Measurements from ENCODE around the gene LAG3.

The LAG3 gene

DNA sequence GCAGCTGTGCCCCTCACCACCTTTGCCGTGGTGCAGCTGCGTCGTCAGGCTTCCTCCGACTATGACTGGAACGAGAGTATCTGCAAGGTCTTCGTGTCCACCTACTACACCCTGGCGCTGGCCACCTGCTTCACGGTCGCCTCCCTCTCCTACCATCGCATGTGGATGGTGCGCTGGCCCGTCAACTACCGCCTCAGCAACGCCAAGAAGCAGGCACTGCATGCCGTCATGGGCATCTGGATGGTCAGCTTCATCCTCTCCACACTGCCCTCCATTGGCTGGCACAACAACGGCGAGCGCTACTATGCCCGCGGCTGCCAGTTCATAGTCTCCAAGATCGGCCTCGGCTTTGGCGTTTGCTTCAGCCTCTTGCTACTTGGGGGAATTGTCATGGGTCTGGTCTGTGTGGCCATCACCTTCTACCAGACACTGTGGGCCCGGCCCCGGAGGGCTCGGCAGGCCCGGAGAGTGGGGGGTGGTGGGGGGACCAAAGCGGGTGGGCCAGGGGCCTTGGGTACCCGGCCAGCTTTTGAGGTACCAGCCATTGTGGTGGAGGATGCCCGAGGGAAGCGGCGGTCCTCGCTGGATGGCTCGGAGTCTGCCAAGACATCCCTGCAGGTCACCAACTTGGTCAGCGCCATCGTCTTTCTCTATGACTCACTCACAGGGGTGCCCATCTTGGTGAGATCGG, 51.9 kb downstream of the LAG3 start:
- DNase-seq = no peak

DNA sequence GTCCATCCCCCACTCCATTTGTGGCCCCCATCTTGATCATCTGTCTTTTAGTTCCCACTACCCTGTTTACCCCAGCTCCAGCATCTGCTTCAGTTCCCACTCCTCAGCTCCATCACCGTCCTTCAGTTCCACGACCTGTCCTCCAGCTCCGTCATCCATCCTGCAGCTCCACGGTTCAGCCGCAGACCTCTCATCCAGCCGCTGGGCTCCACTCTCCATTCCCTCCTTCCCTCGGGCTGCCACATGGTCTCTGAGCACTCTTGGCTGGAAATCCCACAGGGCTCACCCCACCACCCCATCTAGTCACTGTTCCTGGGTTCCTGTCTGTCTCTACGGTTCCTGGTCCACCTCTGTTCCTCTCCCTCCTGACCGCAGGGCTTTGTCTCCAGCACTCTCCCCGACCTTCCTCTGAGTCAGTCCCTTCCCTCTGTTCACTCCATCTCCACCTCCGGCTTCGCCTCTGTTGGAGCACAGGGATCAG, 52.6 kb downstream of the LAG3 start:
- DNase-seq = no peak

DNA sequence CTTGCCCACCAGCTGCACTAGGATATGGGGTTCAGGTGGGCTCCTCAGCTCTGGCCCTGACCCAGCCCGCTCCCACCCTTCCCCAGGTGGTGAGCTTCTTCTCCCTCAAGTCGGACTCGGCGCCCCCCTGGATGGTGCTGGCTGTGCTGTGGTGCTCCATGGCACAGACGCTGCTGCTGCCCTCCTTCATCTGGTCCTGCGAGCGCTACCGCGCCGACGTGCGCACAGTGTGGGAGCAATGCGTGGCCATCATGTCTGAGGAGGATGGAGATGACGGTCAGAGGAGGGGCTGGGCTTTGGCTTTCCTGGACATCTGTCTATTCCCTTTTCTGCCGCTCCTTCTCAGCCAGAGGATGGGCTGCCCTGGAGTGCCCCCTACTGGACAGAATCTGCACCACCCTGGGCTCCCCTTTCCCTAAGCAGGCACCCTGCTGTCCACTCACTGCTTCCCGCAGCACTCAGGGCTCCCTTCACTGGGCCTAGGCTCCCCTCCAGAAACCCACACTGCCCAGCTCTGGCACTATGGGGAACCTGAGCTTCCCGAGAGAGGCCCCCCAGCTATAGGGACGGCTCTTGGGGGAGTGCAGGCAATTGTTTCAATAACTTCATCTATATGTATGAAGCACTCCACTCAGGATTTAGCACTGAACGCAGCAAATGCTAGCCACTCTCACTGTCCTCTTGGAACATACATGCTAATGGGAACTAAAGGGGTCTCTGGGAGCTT, 53.2 kb downstream of the LAG3 start:
- DNase-seq = peak; percentile 50 to 75 (median 62)

DNA sequence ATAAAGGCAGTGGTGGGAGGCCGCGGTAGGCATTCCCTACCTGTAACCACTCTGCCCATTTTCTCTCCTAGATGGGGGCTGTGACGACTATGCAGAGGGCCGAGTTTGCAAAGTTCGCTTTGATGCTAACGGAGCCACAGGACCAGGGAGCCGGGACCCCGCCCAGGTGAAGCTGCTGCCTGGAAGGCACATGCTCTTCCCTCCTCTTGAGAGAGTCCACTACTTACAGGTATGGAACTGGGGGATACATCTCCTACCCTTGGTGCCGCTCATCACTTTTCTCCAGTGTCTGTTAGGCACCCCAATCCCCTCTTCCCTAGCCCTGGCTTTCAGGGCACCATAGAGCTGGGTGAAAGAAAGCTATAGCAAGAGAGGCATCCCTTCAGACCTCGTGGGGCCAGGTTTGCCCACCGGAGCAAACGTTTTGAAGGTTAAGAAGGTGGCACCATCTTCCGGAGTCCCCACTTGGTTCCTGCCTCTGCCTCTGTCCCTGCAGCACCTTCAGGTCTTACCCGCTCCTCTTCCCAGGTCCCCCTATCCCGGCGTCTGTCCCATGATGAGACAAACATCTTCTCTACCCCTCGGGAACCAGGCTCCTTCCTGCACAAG, 53.9 kb downstream of the LAG3 start:
- no peak for DNase-seq

DNA sequence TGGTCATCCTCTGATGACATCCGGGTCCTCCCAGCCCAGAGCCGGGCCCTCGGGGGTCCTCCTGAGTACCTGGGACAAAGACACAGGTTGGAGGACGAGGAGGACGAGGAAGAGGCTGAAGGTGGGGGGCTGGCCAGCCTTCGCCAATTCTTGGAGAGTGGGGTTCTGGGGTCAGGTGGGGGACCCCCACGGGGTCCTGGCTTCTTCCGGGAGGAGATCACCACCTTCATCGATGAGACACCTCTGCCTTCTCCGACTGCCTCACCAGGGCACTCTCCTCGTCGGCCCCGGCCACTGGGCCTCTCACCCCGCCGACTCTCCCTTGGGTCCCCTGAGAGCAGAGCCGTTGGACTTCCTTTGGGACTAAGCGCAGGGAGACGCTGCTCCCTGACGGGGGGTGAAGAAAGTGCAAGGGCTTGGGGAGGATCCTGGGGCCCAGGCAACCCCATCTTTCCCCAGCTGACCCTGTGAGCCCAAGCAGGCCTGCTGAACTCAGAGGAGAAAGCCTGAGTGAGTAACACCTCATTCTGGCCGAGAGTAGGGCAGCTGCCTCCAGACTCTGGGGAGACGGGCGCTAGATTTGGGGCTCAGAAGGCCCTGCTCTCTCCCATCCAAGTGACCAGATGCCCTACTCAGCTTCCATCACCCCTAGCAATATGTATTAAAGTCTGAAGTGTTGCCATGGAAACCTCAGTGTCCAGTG, 54.6 kb downstream of the LAG3 start:
- no peak for DNase-seq

DNA sequence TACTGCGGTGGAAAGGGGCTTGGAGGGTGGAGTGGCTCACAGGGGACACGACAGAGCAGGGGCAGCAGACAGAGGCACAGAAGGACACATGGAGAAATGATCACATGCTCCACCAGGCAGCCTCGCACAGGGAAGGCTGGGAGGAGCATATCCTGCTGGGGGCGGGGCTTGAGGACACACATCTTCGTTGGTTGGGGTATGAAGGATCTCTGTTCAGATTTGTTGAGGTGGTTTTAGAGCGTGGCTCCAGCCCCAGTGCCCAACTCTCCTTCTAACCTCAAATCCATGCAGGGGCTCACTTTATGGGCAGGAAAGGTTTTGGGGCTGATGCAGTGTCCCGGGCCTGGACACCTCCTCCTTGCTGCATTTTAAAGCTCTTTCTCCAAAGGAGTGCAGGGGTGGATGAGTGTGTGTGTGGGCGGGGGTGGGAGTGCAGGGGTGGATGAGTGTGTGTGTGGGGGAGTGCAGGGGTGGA, 55.2 kb downstream of the LAG3 start:
- peak in 1 of 4 experiments; percentile 21 for DNase-seq

Data from activated CD4-positive, CD25-positive, alpha-beta regulatory T cell (primary cell).